Measurements from ENCODE around the gene EGFL7. TPM values are rescaled to one million over a fixed set of nuclear protein-coding genes. Genes with fewer than 3 reads are reported as not detected.

Gene EGFL7
- total RNA-seq, 4 donors from 2014 or later, result 12.3 to 64.7 (median 33.6) TPM

DNA sequence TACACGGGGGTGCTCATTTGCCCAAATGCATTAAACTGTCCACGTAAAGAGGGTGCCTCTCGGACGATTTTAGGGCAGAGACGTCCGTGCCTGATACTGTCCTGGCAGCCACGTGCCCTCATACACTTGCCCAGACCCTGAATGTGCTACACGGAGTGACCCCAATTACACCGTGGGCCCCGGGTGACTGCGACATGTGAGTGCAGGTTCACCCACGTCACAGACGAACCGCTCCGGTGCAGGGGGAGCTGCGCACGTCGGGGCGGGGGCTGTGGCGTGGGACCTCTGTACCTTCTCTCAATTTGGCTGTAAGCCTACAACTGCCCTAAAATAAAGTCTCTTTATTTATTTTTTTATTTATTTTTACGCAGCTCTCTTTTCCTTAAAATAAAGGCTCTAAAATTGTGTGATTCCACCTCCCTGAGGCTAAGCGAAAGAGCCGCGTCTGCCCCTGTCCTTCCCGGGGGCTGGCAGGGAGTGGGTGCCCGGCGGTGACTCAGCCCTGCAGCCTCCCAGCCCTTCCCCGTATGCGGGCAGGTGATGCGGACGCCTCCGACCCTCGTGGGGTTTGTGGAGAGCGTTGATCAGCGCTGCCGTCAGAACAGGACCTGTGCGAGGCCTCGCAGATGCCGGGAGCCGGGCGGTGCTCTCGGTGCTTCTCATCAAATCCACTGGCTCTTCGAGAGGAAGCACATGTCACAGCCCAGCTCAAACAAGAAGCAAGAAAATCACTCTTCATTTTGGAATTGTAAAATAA is 9.2 kb upstream of the EGFL7 start:
- H3K9me3 ChIP-seq, result no peaks in the 10 kb centered on the region
- no peak for TF ChIP-seq POLR2A (IDR thresholded peaks at IDR 0.05)
- TF ChIP-seq EP300 (IDR thresholded peaks at IDR 0.05; ENCODE audit: low read depth), result no peak
- no peak for TF ChIP-seq POLR2AphosphoS5 (IDR thresholded peaks at IDR 0.05)
- TF ChIP-seq, protein P1, sequence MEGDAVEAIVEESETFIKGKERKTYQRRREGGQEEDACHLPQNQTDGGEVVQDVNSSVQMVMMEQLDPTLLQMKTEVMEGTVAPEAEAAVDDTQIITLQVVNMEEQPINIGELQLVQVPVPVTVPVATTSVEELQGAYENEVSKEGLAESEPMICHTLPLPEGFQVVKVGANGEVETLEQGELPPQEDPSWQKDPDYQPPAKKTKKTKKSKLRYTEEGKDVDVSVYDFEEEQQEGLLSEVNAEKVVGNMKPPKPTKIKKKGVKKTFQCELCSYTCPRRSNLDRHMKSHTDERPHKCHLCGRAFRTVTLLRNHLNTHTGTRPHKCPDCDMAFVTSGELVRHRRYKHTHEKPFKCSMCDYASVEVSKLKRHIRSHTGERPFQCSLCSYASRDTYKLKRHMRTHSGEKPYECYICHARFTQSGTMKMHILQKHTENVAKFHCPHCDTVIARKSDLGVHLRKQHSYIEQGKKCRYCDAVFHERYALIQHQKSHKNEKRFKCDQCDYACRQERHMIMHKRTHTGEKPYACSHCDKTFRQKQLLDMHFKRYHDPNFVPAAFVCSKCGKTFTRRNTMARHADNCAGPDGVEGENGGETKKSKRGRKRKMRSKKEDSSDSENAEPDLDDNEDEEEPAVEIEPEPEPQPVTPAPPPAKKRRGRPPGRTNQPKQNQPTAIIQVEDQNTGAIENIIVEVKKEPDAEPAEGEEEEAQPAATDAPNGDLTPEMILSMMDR (IDR thresholded peaks at IDR 0.05), result no peak
- DNase-seq, result no peak
- 18 to 64% methylated on average over 8 to 43 of the region's 43 CpGs for WGBS, 2 donors (ENCODE audit: low coverage in 1 of 2)
- H3K27me3 ChIP-seq, result peaks cover 53% of the 10 kb centered on the region
- in situ Hi-C loops (cut with MboI; ENCODE audit: low pct_ligation_motif_present in 1 of 4, low pct_unique_long_range_greater_than_20kb in 1 of 4, low sequenced_read_pairs in 3 of 4), result no loop called here
- H3K4me1 ChIP-seq, result peaks cover 0 to 12% (median 1%) of the 10 kb centered on the region in 4 donors
- H3K4me3 ChIP-seq, result no peak overlapping the region
- H3K36me3 ChIP-seq, result no peaks in the 10 kb centered on the region
- intact Hi-C loops (cut with DNase I; ENCODE audit: low total_unique reads), result no loop called here
- peak overlapping the region in 1 of 4 donors; percentile 21 for H3K27ac ChIP-seq

DNA sequence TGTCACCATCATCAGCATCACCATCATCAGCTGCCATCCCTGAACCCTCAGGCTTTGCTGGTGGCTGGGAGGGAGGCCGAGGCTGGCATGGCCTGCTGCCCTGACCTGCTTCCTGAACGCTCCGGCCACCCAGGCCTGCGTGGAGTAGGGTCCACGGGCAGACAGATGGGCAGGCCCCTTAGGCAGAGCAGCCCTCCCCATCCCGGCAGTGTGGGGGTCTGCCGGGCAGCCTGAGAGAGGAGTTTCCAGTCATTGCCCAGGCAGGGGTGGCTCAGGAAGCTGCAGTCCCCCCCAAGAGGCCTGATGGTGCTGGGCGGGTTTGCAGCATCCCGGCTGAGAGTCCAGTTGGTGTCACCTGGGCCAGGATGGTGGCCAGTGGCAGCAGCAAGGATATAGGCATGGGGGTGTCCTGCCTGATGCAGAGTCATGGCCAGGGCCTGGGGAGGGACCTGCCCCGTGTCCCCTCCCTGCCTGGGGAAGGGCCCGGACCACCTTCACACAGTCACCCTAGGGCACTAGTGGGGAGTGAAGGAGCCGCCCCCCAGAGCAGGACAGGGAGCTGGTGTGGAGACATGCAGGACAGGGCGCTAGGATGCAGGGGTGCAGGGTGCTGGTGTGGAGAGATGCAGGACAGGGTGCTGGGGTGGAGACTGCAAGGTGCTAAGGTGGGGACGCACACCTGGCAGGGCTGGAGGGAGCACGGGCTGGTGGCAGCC is 7.7 kb upstream of the EGFL7 start:
- no peak for TF ChIP-seq EP300 (IDR thresholded peaks at IDR 0.05; ENCODE audit: low read depth)
- no peak for TF ChIP-seq POLR2AphosphoS5 (IDR thresholded peaks at IDR 0.05)
- TF ChIP-seq, protein P1 (IDR thresholded peaks at IDR 0.05), result no peak
- TF ChIP-seq POLR2A (IDR thresholded peaks at IDR 0.05), result no peak
- Histone ChIP-seq H3K4me1 (peaks cover 0 to 13% (median 1%) of the 10 kb centered on the region in 4 donors), H3K36me3 (no peaks in the 10 kb centered on the region), H3K27ac (peak overlapping the region in 3 of 4 donors; percentile 27 to 46 (median 38)), H3K4me3 (no peak overlapping the region), H3K9me3 (no peaks in the 10 kb centered on the region), H3K27me3 (peaks cover 59% of the 10 kb centered on the region)
- 66% methylated on average over 12 of the region's 15 CpGs; no CpG with 5 or more reads in 1 of the 2 donors for WGBS, 2 donors (ENCODE audit: low coverage in 1 of 2)
- DNase-seq, result no peak
- intact Hi-C loops (cut with DNase I; ENCODE audit: low total_unique reads) (no loop called here), in situ Hi-C loops (cut with MboI; ENCODE audit: low pct_ligation_motif_present in 1 of 4, low pct_unique_long_range_greater_than_20kb in 1 of 4, low sequenced_read_pairs in 3 of 4) (no loop called here)

DNA sequence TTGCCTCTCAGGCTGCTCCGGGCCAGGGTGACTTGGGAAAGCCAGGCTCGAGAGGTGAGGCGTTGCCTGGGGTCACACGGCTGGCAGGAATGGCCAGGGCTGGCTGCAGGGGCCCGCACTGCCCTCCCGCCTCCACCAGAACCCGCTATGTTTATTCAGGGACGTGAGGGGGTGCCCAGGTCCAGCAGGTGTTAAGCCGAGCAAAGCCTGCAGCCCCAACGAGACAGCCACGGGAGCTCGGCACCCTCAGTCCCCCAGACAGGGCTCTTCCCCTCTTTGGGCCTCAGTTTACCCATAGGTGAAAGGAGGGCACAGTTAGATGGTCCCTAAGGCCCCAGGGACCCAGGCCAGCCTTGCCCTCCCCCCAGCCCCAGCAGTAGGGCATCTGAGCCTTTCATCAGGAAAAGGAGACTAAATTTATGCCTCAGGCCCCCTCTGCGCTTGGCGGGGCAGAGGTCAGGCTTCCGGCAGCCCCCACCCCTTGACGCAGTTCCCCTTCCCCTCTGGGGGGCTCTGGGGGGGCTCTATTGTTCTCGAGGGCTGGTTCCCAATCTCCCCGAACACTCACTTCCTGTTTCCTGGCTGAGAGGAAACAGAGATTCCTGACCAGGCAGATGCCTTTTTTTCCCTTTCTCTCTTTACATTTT is 7.1 kb upstream of the EGFL7 start:
- H3K4me3 ChIP-seq, result no peak overlapping the region
- peak overlapping the region; percentile 27 to 47 (median 45) for H3K27ac ChIP-seq
- peaks cover 0 to 13% (median 1%) of the 10 kb centered on the region in 4 donors for H3K4me1 ChIP-seq
- no peak for DNase-seq
- TF ChIP-seq POLR2AphosphoS5 (IDR thresholded peaks at IDR 0.05) (peak; percentile 22 to 37 (median 37)), EP300 (IDR thresholded peaks at IDR 0.05; ENCODE audit: low read depth) (peak; percentile 67), POLR2A (IDR thresholded peaks at IDR 0.05) (no peak)
- TF ChIP-seq, protein P1 (IDR thresholded peaks at IDR 0.05), result no peak
- H3K36me3 ChIP-seq, result no peaks in the 10 kb centered on the region
- intact Hi-C loops (cut with DNase I; ENCODE audit: low total_unique reads), result no loop called here
- peaks cover 64% of the 10 kb centered on the region for H3K27me3 ChIP-seq
- in situ Hi-C loops (cut with MboI; ENCODE audit: low pct_ligation_motif_present in 1 of 4, low pct_unique_long_range_greater_than_20kb in 1 of 4, low sequenced_read_pairs in 3 of 4), result no loop called here
- WGBS, 2 donors (ENCODE audit: low coverage in 1 of 2), result 38% methylated on average over 17 of the region's 18 CpGs; no CpG with 5 or more reads in 1 of the 2 donors
- H3K9me3 ChIP-seq, result no peaks in the 10 kb centered on the region
